ENCODE measurements around the gene TBX21.

GRCh38 chr17:47711366-47712099 lies 21.5 kb upstream of the TBX21 start:
- no peak for TF ChIP-seq EZH2 (IDR thresholded peaks at IDR 0.05; ENCODE audit: borderline replicate concordance, insufficient read depth, low read length, poor library complexity, severe bottlenecking)
- TF ChIP-seq, protein P1, sequence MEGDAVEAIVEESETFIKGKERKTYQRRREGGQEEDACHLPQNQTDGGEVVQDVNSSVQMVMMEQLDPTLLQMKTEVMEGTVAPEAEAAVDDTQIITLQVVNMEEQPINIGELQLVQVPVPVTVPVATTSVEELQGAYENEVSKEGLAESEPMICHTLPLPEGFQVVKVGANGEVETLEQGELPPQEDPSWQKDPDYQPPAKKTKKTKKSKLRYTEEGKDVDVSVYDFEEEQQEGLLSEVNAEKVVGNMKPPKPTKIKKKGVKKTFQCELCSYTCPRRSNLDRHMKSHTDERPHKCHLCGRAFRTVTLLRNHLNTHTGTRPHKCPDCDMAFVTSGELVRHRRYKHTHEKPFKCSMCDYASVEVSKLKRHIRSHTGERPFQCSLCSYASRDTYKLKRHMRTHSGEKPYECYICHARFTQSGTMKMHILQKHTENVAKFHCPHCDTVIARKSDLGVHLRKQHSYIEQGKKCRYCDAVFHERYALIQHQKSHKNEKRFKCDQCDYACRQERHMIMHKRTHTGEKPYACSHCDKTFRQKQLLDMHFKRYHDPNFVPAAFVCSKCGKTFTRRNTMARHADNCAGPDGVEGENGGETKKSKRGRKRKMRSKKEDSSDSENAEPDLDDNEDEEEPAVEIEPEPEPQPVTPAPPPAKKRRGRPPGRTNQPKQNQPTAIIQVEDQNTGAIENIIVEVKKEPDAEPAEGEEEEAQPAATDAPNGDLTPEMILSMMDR (IDR thresholded peaks at IDR 0.05; ENCODE audit: poor library complexity, severe bottlenecking): no peak
